ENCODE data around the gene RAB9A.
"Not testable (repeated sequence)": the region's sequence is repeated elsewhere in the genome, so short reads cannot be mapped to it uniquely, and the experiment has no call there.

RAB9A gene

DNA sequence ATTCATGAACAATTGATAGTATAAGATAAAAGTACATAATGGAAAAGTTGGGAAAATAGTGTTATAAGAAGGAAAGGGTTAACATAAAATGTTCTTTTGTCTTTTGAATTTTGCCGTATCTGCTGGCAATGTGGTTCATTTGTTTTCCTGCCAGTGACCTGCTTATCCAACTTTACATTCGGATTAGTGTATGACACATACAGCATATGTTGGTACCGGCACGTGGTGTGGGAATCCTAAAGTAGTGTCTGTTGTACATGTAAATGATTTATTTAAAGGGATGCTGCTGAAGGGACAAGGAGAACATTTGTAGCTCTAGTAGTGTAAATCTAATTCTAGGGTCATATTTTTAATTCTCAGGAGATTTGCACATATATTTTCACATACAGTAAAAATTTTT, 11.5 kb downstream of the RAB9A start:
- DNase-seq, result peak in 5 of 58 donors; percentile 0 to 28 (median 3)

GRCh38 chrX:13702111-13702789, 13.3 kb downstream of the RAB9A start:
- no peak for DNase-seq

DNA sequence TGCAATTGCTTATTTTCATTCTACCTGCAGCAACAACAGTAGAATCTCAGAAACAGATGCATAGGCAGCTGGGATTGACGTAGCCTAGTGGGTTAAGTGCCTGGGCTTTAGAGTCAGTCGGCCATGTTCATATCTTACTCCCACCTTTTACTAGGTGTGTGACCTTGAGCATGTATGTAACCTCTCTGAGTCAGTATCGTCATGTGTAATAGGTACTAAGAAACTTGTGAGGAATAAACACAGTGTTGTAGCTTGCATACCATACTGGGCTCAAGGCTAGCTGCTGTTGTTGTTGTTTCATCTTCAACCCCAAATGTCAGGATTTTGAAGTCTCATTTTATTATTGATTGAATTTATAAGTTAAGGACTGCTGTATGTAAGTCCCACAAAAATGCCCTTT, 14.2 kb downstream of the RAB9A start:
- no peak for DNase-seq

DNA sequence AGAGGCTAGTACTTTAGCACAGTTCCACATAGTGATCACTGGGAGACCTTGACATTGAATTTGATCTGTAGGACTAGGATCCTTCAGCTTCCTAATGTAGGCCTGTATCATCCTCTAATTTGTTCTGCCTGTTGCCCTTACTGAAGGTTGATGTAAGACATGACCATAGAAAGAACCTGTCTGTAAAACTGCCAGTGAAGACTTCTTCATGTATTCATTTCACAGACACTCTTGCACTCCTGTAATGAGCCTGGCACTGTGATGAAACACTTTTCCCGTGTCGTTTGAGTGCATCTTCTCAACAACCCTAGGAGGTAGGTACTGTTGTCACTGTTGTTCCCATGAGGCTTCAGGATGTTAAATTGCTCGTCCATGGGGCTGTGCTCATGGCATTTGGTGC, 14.7 kb downstream of the RAB9A start:
- DNase-seq, result no peak

GRCh38 chrX:13711141-13711540, 22.2 kb downstream of the RAB9A start:
- DNase-seq, result no peak

DNA sequence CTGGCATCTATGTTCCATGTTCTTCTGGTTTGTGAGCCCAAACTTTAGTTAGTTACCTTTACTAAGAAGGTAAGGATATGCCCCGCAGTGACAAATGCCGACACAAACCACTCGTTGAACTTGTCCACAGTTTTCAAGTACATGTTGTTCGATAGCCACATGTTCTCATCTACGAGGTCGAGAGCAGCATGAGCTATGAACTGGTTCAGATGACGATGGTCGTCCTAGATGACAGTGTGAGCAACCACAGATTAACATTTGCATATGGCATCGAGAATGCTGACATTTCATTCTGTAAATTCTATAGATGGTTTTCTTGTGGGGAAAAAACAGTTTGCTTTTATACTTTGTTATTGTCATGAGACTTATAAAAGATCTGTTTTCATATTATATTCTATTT, 27.5 kb downstream of the RAB9A start:
- DNase-seq, result no peak

- no peak for DNase-seq
Observed at GRCh38 chrX:13716905-13717304, 28.0 kb downstream of the RAB9A start.

GRCh38 chrX:13717700-13718472, 29.0 kb downstream of the RAB9A start:
- DNase-seq, result peak in 11 of 58 donors; percentile 0 to 22 (median 5)

GRCh38 chrX:13719192-13719856, 30.4 kb downstream of the RAB9A start:
- no peak for DNase-seq

DNA sequence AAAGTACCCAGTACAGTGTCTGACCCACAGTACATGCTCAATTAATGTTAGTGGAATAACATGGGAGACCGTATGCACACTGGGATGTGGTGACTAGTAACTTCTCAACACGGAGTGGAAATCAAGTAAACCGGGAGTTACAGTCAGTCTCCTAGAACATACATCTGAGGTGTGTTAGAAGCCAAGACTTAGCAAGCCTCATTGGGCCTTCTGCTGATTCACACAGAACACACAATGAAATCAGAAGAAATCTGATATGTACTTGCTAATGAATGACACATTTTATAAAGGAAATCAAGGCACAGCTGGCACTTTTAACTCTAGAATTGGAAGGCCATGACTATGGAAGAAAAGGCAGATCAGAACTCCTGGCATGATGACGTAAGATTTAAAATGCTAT, 32.4 kb downstream of the RAB9A start:
- DNase-seq, result no peak

GRCh38 chrX:13721819-13722519, 33.0 kb downstream of the RAB9A start:
- DNase-seq, result peak in 7 of 58 donors; percentile 1 to 18 (median 11)

GRCh38 chrX:13724878-13725277, 36.0 kb downstream of the RAB9A start:
- peak in 11 of 58 donors; percentile 1 to 27 (median 4) for DNase-seq

DNA sequence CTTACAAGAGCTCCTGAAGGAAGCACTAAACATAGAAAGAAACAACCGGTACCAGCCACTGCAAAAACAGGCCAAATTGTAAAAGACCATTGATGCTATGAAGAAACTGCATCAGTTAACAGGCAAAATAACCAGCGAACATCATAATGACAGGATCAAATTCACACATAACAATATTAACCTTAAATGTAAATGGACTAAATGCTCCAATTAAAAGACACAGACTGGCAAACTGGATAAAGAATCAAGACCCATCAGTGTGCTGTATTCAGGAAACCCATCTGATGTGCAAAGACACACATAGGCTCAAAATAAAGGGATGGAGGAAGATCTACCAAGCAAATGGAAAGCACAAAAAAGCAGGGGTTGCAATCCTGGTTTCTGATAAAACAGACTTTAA, 37.7 kb downstream of the RAB9A start:
- DNase-seq, result not testable (repeated sequence)

DNA sequence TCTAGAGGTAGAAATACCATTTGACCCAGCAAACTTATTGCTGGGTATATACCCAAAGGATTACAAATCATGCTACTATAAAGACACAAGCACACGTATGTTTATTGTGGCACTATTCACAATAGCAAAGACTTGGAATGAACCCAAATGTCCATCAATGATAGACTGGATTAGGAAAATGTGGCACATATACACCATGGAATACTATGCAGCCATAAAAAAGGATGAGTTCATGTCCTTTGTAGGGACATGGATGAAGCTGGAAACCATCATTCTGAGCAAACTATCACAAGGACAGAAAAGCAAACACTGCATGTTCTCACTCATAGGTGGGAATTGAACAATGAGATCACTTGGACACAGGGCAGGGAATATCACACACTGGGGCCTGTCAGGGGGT, 41.6 kb downstream of the RAB9A start:
- DNase-seq, result not testable (repeated sequence)

DNA sequence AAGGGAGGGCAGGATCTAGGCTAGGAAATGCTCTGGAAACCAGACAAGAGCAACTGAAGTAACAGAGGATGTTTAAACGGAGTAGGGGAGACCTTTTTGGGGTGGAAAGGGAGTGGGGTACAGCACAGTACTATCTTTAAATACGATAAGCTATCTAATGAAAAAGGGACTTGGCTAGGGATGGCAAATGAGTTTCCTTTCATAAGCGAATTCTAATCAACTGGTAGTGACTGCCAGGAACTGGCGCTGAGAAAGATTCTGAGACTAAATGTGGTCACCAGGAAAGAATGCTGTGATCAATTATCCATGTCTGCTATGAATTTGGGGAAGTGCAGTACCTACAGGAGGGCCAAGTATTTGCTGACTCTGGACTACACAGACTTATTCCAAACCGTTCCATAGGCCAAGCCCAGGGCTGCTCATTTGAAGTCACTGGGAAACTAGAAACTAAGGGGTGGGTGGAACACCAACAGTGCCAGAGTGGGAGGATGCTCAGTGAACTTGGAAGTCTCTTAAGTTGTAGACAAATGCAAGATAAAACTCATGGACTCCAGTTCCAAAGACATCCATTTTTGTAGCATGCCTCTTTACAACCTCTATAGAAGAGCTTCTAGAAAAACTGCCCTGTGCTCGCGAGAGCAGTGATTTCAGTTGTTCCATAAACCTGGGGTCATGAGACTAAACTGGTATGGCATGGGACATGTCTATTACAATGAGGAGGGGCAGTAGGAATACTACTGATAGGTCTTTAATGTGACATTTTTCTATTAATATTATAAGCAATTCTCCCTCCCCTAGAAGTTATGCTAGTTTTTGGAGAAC, 43.5 kb downstream of the RAB9A start:
- DNase-seq, result no peak

GRCh38 chrX:13733506-13733905, 44.6 kb downstream of the RAB9A start:
- no peak for DNase-seq

DNA sequence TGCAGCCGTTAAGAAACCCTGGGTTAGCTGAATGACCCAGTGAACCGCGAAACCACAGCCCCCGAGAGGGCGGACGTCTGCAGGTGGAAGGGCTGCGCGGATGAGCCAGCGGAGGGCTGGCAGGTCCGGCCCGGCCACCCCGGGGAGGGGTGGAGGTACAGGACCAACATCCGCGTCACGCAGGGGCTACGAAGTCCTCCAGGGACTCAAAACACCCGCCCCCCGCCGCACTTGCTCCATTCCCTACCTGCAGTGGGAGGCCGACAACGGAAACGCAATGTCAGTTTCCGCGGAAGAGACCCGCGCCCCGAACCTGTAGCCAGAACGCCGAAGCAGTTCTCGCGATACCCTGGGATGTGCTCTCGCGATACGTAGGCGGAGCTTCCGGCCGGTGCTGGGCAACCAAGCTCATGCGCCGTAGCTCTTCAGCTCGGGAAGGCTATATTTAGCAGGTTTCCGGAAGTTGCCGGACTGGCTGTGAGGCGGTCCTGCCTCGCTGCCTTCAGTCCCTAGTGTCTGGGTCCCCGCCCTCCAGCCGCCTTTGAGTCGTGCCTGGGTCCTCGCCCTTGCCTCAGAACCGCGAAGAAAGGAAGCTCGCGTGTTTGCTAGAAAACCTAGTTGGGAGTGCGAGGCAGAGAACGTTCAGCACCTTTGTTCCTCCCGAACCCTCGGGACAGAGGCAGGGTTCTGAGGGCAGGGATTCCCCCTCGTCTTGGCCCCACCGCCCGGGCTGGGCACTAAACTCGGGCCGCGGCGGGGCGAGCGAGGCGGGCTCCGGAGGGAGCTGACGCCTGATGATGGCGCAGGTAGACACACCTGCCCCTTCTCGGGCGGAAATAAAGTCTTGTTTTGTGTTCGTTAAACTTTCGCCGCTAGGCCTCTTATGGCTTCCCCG, 45.6 kb downstream of the RAB9A start, which contains the start of the genes OFD1 and TRAPPC2:
Gene OFD1, plus strand, starts transcription at position 471 of the 895 bp plus-strand sequence. Its CDS starts 324 bp downstream, at position 795.
Gene TRAPPC2, minus strand, starts transcription at position 343 of the 895 bp plus-strand sequence. CDS start 14,657 bp downstream, outside the sequence.
- DNase-seq, result peak; percentile 6 to 90 (median 79)

DNA sequence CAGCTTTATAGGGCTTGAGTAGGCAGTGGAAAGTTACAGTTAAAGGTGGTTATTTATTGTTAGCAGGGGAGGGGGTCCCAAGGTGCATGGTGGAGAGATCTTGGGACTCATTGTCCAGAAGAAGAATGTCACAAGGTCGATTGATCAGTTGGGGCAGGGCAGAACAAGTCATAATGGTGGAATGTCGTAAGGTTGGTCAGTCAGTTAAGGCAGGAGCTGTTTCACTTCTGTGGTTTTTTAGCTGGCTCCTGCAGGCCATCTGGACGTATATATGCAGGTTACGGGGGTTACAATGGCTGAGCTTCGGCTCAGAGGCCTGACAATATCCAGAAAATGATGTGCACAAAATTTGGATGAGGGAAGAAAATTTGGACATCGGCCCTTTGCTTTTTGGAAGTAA, 52.8 kb downstream of the RAB9A start:
- no peak for DNase-seq
